ENCODE data around the gene SPSB2. TPM values are rescaled to one million over a fixed set of nuclear protein-coding genes. Genes with fewer than 3 reads are reported as not detected.

SPSB2 gene
- total RNA-seq, 1 experiment from 2014 or later, result 8.1 TPM

GRCh38 chr12:6830999-6831398, 42.1 kb downstream of the SPSB2 start:
- intact Hi-C loops (cut with micrococcal nuclease; ENCODE audit: unreplicated experiment), result no loop called here
- no peaks in the 10 kb centered on the region for H3K27me3 ChIP-seq (replicated peaks; ENCODE audit: insufficient read depth, low read depth, low read length, poor library complexity)
- peaks cover 37% of the 10 kb centered on the region for H3K36me3 ChIP-seq (ENCODE audit: insufficient read depth, low read length, poor library complexity, severe bottlenecking)
- ChIA-PET CTCF (no interaction called here), POLR2A (ENCODE audit: low non-redundant PET) (interaction anchor here (0.6 kb wide), 1 partner anchor 24 kb away, joined by 3 read pairs; no protein-coding TSS in a partner anchor)
- BruUV-seq (replicated peaks), result no TSS peak
- H3K4me1 ChIP-seq (ENCODE audit: insufficient read depth, low read length, poor library complexity, severe bottlenecking), result peaks cover 12% of the 10 kb centered on the region
- DNase-seq (ENCODE audit: low spot score), result no peak
- no peak overlapping the region for H3K27ac ChIP-seq (ENCODE audit: low read depth, low read length, poor library complexity, severe bottlenecking)
- no peaks in the 10 kb centered on the region for H3K9me3 ChIP-seq (ENCODE audit: low read depth, low read length, poor library complexity, severe bottlenecking)
- TF ChIP-seq, protein P1, sequence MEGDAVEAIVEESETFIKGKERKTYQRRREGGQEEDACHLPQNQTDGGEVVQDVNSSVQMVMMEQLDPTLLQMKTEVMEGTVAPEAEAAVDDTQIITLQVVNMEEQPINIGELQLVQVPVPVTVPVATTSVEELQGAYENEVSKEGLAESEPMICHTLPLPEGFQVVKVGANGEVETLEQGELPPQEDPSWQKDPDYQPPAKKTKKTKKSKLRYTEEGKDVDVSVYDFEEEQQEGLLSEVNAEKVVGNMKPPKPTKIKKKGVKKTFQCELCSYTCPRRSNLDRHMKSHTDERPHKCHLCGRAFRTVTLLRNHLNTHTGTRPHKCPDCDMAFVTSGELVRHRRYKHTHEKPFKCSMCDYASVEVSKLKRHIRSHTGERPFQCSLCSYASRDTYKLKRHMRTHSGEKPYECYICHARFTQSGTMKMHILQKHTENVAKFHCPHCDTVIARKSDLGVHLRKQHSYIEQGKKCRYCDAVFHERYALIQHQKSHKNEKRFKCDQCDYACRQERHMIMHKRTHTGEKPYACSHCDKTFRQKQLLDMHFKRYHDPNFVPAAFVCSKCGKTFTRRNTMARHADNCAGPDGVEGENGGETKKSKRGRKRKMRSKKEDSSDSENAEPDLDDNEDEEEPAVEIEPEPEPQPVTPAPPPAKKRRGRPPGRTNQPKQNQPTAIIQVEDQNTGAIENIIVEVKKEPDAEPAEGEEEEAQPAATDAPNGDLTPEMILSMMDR (conservative IDR thresholded peaks at IDR 0.05; ENCODE audit: low read depth, low read length), result no peak
- no peak for TF ChIP-seq EZH2 (IDR thresholded peaks at IDR 0.05; ENCODE audit: borderline replicate concordance, low read depth, low read length, poor library complexity, severe bottlenecking)
- H3K4me3 ChIP-seq (ENCODE audit: low read depth, low read length, poor library complexity, severe bottlenecking), result no peak overlapping the region

DNA sequence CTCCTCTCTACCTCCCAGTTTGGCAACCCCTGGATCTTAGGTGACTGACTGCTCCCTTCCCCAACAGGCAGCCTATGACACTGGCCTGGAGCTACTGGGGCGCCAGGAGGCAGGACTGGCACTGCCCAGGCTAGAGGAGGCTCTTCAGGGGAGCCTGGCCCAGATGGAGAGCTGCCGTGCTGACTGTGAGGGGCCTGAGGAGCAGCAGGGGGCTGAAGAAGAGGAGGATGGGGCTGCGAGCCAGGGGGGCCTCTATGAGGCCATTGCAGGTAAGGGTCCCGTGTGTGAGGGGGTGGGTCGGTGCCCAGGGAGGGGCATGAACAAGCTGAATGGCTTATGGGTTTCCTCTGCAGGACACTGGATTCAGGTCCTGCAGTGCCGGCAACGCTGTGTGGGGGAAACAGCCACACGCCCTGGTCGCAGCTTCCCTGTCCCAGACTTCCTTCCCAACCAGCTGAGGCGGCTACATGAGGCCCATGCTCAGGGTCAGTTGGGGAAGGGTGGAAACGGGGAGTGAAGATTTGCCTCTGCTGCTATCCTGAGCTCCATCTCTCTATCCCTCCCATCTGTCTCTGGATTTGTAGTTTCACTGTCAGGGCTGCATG, 42.7 kb downstream of the SPSB2 start:
- intact Hi-C loops (cut with micrococcal nuclease; ENCODE audit: unreplicated experiment), result no loop called here
- BruUV-seq (replicated peaks), result no TSS peak
- no peak for TF ChIP-seq EZH2 (IDR thresholded peaks at IDR 0.05; ENCODE audit: borderline replicate concordance, low read depth, low read length, poor library complexity, severe bottlenecking)
- TF ChIP-seq, protein P1 (conservative IDR thresholded peaks at IDR 0.05; ENCODE audit: low read depth, low read length), result no peak
- POLR2A ChIA-PET (ENCODE audit: low non-redundant PET), result interaction anchor here (0.6 kb wide), 1 partner anchor 24 kb away, joined by 3 read pairs; no protein-coding TSS in a partner anchor
- DNase-seq (ENCODE audit: low spot score), result no peak
- H3K27ac ChIP-seq (ENCODE audit: low read depth, low read length, poor library complexity, severe bottlenecking), result no peak overlapping the region
- no peak overlapping the region for H3K4me3 ChIP-seq (ENCODE audit: low read depth, low read length, poor library complexity, severe bottlenecking)
- no peaks in the 10 kb centered on the region for H3K9me3 ChIP-seq (ENCODE audit: low read depth, low read length, poor library complexity, severe bottlenecking)
- H3K27me3 ChIP-seq (replicated peaks; ENCODE audit: insufficient read depth, low read depth, low read length, poor library complexity), result no peaks in the 10 kb centered on the region
- CTCF ChIA-PET, result interaction anchor here (0.5 kb wide), 1 partner anchor 50 kb away, joined by 4 read pairs; no protein-coding TSS in a partner anchor
- peaks cover 37% of the 10 kb centered on the region for H3K36me3 ChIP-seq (ENCODE audit: insufficient read depth, low read length, poor library complexity, severe bottlenecking)
- peaks cover 16% of the 10 kb centered on the region for H3K4me1 ChIP-seq (ENCODE audit: insufficient read depth, low read length, poor library complexity, severe bottlenecking)

GRCh38 chr12:6829536-6830220, 43.4 kb downstream of the SPSB2 start:
- intact Hi-C loops (cut with micrococcal nuclease; ENCODE audit: unreplicated experiment), result loop anchor here (5.0 kb wide), 2 partner anchors 62 to 212 kb away; partner anchors contain the start of gene PTMS
- H3K27ac ChIP-seq (ENCODE audit: low read depth, low read length, poor library complexity, severe bottlenecking), result peak overlapping the region; percentile 84
- POLR2A ChIA-PET (ENCODE audit: low non-redundant PET), result no interaction called here

More at GRCh38 chr12:6829536-6830220, 43.4 kb downstream of the SPSB2 start:
- Histone ChIP-seq H3K36me3 (ENCODE audit: insufficient read depth, low read length, poor library complexity, severe bottlenecking) (peaks cover 34% of the 10 kb centered on the region), H3K4me3 (ENCODE audit: low read depth, low read length, poor library complexity, severe bottlenecking) (peak overlapping the region; percentile 95), H3K4me1 (ENCODE audit: insufficient read depth, low read length, poor library complexity, severe bottlenecking) (peaks cover 16% of the 10 kb centered on the region), H3K9me3 (ENCODE audit: low read depth, low read length, poor library complexity, severe bottlenecking) (no peaks in the 10 kb centered on the region), H3K27me3 (replicated peaks; ENCODE audit: insufficient read depth, low read depth, low read length, poor library complexity) (no peaks in the 10 kb centered on the region)
- BruUV-seq (replicated peaks), result no TSS peak
- CTCF ChIA-PET, result interaction anchor here (0.5 to 1.0 kb wide), 2 partner anchors 50 to 77 kb away, joined by 3 to 4 read pairs; partner anchors contain the start of gene MLF2
- peak; percentile 63 for DNase-seq (ENCODE audit: low spot score)
- TF ChIP-seq, protein P1 (conservative IDR thresholded peaks at IDR 0.05; ENCODE audit: low read depth, low read length), result peak; percentile 34; the same call in 1 of the 2 replicates
- no peak for TF ChIP-seq EZH2 (IDR thresholded peaks at IDR 0.05; ENCODE audit: borderline replicate concordance, low read depth, low read length, poor library complexity, severe bottlenecking)
